Esophagus mucosa (tissue), 1 donor: Measurements from ENCODE around the gene SPDYE1. TPM values are rescaled to one million over a fixed set of nuclear protein-coding genes. Genes with fewer than 3 reads are reported as not detected.

Experiments used
- total RNA-seq: library from RNA; stranded (reverse); gene quantifications from one replicate; pipeline ENCODE4 v1.2.4, GENCODE V29; 2023
- donor health status: DM: yes; HTN: yes; CAD: no.

SPDYE1 gene
- total RNA-seq, 1 donor from 2014 or later: not detected

Other genes starting within 250 kb of the SPDYE1 start
- gene BLVRA, start 239.2 kb upstream of the SPDYE1 start, total RNA-seq: 41.2 TPM
- gene MRPS24, start 128.4 kb upstream of the SPDYE1 start, total RNA-seq: 123 TPM
- 20.6 TPM for gene URGCP, start 91.3 kb upstream of the SPDYE1 start, total RNA-seq
- 9.2 TPM for gene UBE2D4, start 71.5 kb upstream of the SPDYE1 start, total RNA-seq
- 157 TPM for gene DBNL, start 46.8 kb downstream of the SPDYE1 start, total RNA-seq
- 2.6 TPM for gene PGAM2, start 67.7 kb downstream of the SPDYE1 start, total RNA-seq
- 14.8 TPM for gene POLM, start 84.6 kb downstream of the SPDYE1 start, total RNA-seq
- gene AEBP1, start 106.4 kb downstream of the SPDYE1 start, total RNA-seq: 6.7 TPM
- 104 TPM for gene POLD2, start 125.7 kb downstream of the SPDYE1 start, total RNA-seq
- not detected for gene MYL7, start 143.4 kb downstream of the SPDYE1 start, total RNA-seq
- not detected for gene GCK, start 191.5 kb downstream of the SPDYE1 start, total RNA-seq
- 65.2 TPM for gene YKT6, start 203.1 kb downstream of the SPDYE1 start, total RNA-seq